NCI-H82 (cell line): ENCODE measurements around the gene TMEM94.
"Not testable (repeated sequence)": the region's sequence is repeated elsewhere in the genome, so short reads cannot be mapped to it uniquely, and the experiment has no call there.

Experiments used
- DNase-seq: peaks from one replicate; lab custom pipeline; 2025; lab: John Stamatoyannopoulos, UW

The TMEM94 gene

DNA sequence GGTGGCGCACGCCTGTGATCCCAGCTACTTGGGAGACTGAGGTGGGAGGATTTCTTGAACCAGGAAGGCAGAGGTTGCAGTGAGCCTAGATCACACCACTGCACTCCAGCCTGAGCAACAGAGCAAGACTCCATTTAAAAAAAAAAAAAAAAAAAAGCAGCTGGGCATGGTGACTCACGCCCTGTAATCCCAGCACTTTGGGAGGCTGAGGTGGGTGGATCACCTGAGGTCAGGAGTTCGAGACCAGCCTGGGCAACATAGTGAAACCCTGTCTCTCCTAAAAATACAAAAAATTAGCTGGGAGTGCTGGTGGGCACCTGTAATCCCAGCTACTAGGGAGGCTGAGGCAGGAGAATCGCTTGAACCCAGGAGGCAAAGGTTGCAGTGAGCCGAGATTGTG, 10.5 kb upstream of the TMEM94 start:
- DNase-seq: not testable (repeated sequence)

DNA sequence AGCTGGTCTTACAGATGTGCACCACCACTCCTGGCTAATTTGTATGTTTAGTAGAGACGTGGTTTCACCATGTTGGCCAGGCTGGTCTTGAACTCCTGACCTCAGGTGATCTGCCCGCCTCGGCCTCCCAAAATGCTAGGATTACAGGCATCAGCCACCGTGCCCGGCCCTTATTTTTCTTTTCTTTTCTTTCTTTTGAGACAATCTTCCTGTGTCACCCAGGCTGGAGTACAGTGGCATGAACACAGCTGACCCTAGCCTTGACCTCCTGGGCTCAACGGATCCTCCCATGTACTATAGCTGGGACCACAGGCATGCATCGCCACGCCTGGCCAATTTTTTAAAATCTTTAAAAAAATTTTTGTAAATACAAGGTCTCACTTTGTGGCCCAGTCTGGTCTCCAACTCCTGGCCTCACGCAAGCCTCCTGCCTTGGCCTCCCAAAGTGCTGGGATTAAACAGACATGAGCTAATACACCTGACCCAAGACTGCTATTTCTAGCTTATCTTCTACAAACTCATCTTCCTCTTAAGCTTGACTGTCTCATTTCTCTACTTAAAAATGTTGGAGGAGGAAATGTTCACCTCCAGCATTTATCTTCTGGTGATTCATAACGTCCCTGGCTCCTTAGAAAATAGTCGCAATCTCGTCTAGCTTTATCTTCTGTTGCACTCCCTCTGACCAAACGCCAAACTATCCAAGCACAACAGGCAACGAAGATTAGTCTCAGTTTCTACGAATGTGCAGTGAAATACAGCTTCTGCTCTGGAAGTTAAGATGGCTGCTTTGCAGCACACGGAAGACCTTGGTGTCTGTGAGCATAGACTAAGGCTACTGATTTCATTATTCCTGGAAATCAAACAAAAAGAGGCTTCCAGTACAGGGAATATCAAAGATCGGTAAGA, 8.2 kb upstream of the TMEM94 start:
- DNase-seq: no peak

DNA sequence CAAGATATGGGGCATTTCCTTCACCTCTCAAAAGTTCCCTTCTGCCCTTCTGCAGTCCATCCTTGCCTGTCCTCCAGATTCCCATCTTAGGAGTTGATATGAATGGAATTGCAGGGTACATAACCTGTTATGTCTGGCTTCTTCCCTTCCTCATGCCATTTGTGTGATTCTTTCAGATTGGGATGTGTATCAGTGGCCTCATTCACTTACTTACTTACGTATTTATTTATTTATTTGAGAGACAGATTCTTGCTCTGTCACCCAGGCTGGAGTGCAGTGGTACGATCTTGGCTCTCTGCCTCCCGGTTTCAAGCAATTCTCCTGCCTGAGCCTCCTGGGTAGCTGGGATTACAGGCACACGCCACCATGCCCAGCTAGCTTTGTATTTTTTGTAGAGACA, 6.2 kb upstream of the TMEM94 start:
- DNase-seq: no peak

DNA sequence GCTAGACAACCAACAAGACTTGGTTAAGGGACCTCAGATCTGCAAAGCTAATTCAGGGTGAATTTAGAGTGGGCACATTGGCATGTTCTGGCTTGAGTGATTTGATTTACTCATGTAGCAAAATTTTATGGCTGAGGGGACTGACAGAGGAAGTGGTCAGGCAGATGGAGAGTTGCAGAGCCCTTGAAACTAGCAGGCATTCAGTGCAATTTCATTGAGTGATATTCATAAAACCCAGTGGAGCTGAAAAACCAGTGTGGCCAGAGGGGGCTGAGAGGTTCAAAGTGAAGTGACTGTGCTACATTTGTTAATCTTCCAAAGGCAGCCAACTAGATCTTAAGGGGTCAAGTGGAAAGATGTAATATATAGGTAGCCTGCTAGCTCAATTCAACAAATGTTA, 2.2 kb upstream of the TMEM94 start:
- no peak for DNase-seq

DNA sequence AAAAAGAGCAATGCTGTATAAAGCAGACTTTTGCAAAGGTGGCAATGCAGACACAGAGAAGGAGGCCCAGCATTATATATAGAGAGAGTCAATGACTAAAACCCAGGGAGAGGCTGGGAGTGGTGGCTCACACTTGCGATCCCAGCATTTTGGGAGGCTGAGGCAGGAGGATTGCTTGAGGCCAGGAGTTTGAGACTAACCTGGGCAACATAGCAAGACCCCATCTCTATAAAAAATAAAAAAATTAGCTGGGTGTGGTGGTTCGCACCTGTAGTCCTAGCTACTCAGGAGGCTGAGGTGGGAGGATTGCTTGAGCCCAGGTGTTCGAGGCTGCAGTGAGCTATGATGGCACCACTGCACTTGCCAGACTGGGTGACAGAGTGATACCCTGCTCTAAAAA, 1.8 kb upstream of the TMEM94 start:
- DNase-seq: not testable (repeated sequence)

DNA sequence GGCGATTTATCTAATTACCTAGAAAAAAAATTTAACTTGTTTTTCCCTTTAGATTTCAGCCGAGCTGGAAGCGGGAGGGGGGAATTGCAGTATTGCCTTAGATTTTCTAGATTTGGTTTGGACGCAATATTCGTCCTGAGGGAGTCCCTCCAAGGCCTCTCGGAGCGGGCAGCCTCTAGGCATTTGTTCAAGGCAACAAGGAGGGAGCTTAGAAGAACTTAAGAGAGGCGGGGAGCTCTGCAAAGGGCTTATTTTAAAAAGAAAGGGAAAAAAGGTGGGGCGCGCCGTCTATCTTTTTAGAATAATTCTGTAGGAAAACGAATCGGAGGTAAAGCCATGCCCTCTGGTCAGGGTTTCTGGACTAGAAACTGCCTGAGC, 407 bp upstream of the TMEM94 start:
- DNase-seq: peak; percentile 87

DNA sequence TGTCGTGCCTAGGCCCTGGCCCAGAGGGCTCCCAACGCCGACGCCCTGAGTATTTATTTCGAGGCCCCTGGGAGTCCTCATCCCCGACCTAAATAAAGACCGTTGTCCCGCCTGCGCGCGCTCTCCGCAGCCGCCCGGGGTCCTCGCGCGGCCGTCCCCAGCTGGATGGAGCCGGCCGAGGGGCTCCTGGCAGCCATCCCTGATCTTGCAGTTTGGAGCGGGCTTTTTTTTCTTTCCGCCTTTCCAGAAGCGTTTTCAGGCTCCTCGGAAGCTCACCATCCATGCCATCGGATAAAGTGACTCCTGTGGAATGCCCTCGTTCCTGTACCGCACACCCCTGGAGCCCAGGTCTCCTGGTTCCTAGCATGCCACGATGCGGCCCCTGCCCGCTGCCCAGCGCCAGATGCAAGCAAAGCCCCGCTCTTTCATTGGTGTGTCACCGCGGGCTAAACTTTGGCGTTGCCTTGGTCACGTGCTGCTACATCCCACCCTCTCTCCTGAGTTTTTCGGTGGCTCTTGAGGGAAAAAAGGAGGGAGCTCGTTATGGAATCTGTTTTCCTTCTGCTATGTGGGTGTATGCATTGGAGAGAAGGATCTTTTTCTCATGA, 716 bp downstream of the TMEM94 start:
- peak; percentile 82 for DNase-seq

DNA sequence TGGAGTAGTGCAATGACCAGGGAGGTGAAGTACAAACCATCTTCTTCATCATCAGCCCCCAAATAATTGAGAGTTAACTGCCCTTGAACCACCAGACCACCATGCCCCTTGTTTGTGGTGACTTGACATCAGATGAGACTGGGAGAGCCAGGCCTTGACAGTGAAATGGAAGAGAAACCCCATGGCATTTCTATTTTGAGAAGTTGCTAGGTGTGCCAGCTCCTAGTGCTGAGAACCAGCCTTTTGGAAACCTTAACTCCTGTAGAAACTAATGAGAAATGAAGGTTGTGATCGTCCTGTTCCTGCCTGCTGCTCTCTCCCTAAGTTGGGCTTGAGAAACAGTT, 2.8 kb downstream of the TMEM94 start:
- no peak for DNase-seq

DNA sequence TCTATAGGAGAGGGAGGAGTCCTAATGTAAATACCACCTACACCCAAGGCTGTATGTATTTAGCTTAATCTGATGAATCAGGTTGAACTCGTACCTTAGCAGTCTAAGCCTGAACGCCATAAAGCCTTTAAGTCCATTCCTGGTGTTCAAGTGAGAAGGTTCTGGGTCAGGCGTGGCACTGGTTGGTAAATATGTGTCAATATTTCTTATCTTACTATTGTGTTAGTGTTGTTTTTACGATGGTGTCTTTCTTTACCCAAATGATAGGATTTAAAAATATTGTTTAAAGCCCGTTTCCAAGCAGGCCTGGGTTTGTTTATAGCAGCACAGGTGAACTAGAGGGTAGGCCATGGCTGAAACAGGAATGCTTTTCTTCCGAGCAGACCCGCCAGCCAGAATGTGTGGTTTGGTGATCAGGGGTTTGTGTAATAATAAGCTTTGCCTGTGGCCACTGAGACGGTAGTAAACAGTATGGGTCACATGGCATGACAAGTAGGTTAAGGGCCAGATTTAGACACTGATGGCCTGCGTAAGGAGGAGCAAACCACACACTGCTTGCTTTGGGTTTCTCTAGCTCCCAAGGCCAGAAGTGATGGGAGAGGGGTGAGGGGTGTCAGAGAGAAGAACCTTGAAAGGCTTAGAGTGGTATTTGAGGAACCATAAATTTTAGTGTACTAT, 3.3 kb downstream of the TMEM94 start:
- DNase-seq: peak; percentile 80

DNA sequence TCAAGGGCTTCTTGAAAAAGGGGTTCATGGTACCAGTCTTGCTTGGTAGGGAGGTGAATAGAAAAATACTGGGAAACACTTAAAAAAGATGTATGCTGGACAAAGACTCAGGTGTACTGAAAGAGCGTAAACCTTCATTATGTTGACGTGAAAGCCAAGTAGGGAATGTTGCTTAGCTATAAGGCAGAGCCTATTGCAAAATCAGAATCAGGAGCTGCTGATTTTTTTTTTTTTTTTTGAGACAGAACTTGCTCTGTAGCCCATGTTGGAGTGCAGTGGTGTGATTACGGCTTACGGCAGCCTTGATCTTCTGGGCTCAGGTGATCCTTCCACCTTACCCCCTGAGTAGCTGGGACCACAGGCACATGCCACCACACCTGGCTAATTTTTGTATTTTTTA, 3.9 kb downstream of the TMEM94 start:
- no peak for DNase-seq

DNA sequence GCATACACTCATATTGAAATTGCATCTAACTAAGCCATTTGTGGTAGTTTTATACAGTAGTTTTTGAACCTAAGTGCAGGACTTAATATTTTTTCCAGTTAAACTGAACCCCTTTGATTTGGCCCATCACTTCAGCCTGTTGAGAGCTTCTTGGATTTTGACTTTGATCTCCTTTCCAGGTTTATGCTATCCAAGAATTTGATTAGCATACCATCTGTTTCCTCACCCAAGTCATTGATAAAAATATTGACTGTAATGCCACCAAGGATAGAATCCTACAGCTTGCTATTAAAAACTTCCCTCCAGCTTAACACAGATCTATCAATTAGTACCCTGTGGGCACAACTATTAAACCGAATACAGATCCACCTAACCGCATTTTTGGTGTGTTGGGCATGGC, 7.2 kb downstream of the TMEM94 start:
- DNase-seq: no peak

DNA sequence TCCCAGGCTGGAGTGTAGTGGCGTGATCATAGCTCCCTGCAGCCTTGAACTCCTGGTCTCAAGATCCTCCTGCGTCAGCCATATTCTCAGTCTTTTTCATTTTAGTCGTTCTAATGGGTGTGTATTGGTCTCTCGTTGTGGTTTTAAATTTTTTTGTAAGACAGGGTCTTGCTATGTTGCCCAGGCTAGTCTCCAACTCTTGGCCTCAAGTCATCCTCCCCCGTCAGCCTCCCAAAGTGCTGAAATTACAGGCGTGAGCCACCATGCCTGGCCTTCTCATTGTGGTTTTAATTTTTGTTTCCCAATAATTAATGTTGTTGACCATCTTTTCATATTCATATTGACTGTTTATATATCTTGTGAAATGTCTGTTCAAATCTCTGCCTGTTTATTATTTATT, 8.6 kb downstream of the TMEM94 start:
- DNase-seq: no peak

DNA sequence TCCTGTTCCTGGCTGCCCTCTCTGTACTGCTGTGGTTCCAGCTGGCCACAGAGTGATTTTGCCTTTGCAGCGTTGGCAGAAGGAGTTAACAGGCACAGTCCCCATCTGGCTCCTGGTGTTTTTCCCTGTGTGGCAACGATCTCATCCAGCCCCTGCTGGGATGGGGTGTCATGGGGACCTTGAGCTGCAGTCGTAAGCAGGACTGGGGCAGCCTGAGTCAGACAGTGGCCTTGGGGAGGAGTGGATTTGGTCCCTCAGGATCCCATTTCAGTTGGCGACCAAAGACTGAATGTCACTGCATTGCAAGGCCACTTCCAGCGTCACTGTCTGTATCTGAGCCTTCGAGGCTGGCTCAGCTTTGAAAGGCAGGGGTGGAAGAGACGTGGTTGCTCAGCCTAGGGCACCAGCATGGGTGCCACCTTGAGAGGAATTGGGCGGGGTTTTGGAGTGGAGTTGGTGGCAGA, 11.9 kb downstream of the TMEM94 start:
- no peak for DNase-seq

DNA sequence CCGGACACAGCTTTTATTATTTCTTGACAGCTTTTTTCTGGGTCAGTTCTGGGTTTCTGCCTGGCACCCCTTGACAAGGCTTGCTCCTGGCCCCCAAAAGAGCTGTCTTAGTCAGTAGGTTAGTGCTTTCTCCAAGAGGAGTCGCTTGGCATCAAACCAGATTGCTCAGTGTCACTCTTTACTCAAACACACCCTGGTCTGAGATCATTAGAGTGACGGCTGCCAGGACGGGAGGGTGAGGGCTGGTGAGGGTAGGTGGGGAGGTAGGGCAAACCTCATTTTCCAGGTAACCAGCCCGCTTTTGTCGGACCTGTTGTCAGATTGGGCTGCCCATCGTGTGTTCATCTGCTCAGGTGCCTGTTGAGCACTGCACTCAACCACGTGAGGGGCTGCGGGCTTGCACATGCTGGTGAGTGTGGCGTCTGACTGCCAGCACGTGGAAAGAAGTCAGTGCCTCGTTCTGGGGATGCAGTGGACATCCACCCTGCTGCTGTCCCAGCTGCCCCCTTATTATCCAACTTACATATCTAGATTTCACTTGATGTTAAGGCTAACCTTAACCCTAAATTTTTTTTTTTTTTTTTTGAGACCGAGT, 12.4 kb downstream of the TMEM94 start:
- DNase-seq: no peak

DNA sequence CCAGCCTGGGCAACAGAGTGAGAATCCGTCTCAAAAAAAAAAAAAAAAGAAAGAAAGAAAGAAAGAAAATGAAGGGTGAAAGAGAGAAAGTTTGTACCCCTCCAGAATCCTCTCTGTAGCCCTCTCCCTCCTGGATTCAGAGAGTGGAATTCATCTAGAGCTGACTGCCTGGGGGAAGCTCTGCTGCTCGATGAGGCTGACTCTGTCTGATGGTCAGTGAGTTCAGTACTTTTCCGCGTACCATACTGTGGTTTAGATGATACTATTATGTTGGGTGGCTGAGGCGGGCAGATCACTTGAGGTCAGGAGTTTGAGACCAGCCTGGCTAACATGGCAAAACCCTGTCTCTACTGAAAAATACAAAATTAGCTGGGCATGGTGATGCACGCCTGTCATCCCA, 14.8 kb downstream of the TMEM94 start:
- no peak for DNase-seq

DNA sequence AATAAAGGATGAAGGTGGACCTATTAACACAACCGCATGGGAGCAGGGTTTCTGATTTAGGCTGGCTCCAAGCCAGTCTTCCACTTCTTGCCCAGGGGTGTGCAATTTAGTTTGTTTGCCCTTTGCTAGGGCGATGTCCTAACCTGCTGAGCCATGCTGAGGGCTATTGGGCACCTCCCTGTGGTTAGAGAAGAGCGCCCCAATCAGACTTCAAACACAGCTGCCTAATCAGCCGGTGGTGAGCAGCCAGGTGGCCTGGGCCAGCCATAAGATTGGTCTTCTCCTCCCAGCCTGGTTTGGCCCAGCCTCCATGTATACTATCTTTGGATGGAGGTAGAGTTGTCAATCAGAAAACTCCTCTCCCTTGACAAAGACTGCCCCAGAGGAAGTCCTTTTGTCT, 15.7 kb downstream of the TMEM94 start:
- DNase-seq: no peak

DNA sequence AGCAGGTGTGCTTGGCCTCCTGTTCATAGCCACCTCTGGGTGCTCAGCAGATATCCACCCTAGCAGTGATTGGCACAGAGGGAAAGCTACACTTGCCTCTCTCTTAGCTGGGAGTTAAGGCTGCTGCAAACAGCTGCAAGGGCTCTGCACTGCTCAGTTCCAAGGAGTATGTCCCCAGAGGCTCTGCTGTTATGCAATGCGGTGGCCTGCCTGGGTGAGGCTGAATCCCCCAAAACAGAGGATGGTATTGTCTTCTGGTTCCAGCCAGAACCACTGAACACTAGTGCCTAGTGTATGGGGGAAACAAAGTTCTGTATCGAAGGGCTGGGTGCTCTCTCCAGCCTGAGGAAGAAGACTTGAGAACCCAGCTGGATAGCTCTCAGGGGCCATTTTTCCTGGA, 16.8 kb downstream of the TMEM94 start:
- DNase-seq: no peak

DNA sequence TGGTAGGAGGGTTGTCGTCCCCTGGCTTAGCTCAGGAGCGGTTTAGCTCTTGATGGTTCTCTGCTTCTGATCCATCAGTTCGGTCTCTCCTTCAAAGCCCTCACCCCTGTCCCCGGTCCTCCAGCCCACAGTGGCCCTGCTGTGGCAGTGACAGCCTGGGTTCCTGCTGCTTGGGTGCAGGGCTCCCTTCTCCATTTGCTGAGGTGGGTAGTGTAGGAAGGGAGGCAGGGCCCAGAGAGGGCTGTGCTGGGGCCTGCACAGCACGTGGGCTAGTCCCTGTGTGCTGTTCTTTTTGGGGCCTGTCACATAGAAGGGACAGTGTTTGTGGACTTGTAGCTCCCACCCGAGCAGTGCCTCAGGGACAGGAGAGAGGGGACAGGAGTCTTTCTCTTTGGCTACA, 18.3 kb downstream of the TMEM94 start:
- DNase-seq: no peak

DNA sequence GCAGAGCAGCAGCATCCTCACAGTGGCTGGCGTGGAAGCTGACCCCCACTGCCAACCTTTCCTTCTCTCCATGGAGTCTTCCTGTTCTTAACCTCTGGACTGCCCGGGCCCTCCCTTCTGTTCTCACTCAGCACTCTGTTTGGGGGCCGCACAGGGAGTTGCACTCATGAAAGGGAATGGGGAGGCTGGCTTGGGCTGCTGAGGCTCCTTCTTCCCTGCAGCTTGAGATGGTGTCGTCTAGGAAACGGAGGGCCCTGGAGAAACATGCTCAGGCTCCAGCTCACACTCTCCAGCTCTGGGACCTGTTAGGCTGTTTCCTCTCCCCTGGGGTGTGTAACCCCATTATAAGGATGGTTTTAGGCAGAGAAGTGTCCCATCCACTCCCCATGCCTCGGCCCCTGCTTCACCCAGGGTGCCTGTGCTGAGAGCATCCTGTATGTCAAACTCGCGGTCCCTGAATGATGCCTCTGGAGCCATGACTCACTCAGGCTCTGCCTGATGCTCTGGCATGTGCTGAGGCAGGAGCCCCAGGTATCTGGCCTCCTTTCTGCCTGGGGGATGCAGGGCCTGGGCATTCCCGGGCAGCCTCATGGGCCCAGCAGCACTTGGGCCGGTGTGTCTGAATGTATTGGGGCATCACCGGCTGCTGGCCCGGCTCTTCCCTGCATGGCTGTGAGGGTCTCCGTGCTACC, 18.9 kb downstream of the TMEM94 start:
- DNase-seq: no peak

DNA sequence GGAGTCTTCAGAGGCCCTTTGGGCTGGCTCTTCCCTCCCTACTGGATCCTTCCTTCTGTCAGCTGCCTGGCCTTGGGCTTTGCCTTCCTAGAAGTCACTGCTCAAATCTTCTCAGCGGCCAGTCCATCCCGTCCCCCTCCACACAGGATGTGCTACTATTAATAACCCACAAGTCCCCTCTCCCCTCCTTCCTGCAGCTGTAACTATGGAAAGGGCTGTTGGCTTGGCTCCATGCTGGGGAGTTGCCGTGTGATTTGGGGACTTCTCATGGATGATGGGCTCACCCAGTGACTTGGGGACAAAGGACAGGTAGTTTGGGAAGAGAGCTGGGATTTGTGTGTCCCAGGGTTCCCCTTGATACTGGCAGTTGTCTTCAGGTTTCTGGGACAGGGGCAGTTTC, 19.4 kb downstream of the TMEM94 start:
- DNase-seq: no peak

DNA sequence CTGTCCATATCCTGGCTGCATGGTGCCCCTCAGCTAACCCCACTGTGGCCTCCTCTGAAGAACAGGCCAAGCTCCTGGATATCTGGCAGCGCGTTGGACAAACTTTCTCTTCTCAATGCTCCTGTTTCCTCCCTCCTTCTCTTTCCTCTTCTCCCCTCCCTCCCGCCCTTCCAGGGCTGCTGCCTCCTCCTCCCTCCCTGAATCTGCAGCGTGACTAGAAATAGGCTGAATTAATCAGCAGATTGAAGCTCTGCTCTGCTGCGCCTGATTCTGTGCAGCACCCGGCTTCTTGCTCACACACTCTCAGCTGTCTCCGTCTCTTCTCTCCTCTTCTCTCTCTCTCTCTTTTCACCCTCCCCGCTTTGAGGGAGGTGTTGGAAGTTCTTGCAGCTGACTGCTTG, 19.8 kb downstream of the TMEM94 start:
- no peak for DNase-seq
